ENCODE results near the gene SYNGR3. TPM values are rescaled to one million over a fixed set of nuclear protein-coding genes. Genes with fewer than 3 reads are reported as not detected.

SYNGR3 gene
- total RNA-seq, 1 experiment from 2014 or later, result 11.9 TPM

DNA sequence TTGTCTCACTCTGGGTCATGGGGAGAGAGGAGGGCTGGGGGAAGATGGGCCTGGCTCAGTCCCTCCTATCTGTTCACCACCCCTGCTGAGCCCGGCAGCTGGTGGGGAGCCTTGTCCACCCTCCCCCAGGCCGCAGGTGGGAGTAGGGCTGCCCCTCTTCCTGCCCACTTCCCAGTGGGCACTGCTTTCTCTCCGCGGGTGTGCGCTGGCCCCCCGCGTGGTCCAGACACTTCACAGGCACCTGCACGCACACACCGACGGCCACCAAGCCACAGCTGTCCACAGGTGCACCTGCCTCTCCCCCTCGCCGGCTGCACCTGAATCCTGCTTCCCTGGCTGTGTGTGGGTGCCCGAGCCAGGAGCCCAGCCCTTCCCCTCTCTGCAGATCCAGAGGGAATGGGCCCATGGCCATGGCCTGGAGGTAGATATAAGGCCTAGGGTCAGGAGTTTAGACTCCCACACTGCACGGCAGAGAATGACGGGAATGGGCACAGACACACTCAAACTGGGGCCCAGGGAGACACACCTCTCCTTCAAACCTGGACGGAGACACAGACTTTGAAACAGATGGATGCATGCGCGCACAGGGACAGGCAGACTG is 39.0 kb downstream of the SYNGR3 start:
- Histone ChIP-seq H3K4me2 (ENCODE audit: insufficient read depth, insufficient read length, low read length) (no peak overlapping the region), H3K14ac (ENCODE audit: insufficient read depth, low read length) (no peak overlapping the region), H3K9ac (ENCODE audit: extremely low read depth, insufficient read length, low read length) (no peak overlapping the region), H2BK5ac (ENCODE audit: insufficient read length, low read length) (no peak overlapping the region), H3K23me2 (ENCODE audit: insufficient read length, low read depth, low read length, poor library complexity, severe bottlenecking) (peaks cover 3% of the 10 kb centered on the region), H3K18ac (ENCODE audit: insufficient read length, low read depth, low read length) (no peak overlapping the region), H3K56ac (ENCODE audit: insufficient read length, low read depth, low read length) (no peak overlapping the region), H3K27ac (ENCODE audit: insufficient read length, low read depth, low read length) (no peak overlapping the region), H3K79me1 (ENCODE audit: insufficient read depth, low read depth, low read length, poor library complexity, severe bottlenecking) (no peaks in the 10 kb centered on the region), H2AFZ (ENCODE audit: low read length) (no peak overlapping the region), H2BK120ac (ENCODE audit: low read depth, low read length, poor library complexity, severe bottlenecking) (no peak overlapping the region), H4K8ac (replicated peaks; ENCODE audit: insufficient read length, low read depth, low read length) (no peak overlapping the region), H3K4ac (ENCODE audit: low read depth, low read length) (no peak overlapping the region), H3K79me2 (ENCODE audit: insufficient read depth, low read length) (no peaks in the 10 kb centered on the region), H2BK20ac (ENCODE audit: low read depth, low read length, poor library complexity, severe bottlenecking) (no peak overlapping the region), H4K20me1 (ENCODE audit: control insufficient read depth, insufficient read depth, insufficient read length) (no peaks in the 10 kb centered on the region), H3K27me3 (ENCODE audit: insufficient read depth, low read length) (peaks cover 7% of the 10 kb centered on the region; the same call in 1 of the 2 replicates), H4K5ac (ENCODE audit: insufficient read length, low read depth, low read length) (no peak overlapping the region), H2AK5ac (ENCODE audit: insufficient read length, low read length) (no peak overlapping the region), H2BK15ac (ENCODE audit: low read depth, low read length) (no peak overlapping the region), H3K23ac (ENCODE audit: insufficient read length, low read depth, low read length) (no peak overlapping the region), H3K9me3 (ENCODE audit: control insufficient read depth, low read depth, low read length) (no peaks in the 10 kb centered on the region), H2BK12ac (ENCODE audit: insufficient read length, low read depth, low read length) (no peak overlapping the region), H4K91ac (ENCODE audit: insufficient read length, low read depth, low read length) (no peak overlapping the region), H3T11ph (ENCODE audit: low read length) (no peak overlapping the region), H3K4me1 (ENCODE audit: insufficient read depth, low read length) (no peaks in the 10 kb centered on the region; the same call in 1 of the 2 replicates)
- Mint-ChIP-seq H3K9me3 (no peaks in the 10 kb centered on the region; a peak in 1 of 5 replicates), H3K36me3 (ENCODE audit: insufficient read depth in 1 of 3, low read depth in 3 of 3) (no peaks in the 10 kb centered on the region), H3K27me3 (ENCODE audit: low read depth) (peaks cover 31% of the 10 kb centered on the region), H3K4me1 (peaks cover 10 to 13% of the 10 kb centered on the region in 2 experiments), H3K4me3 (no peak overlapping the region; a peak in 1 of 5 replicates), H3K27ac (no peak overlapping the region)
- DNase-seq, result no peak
- TF ChIP-seq, protein P1, sequence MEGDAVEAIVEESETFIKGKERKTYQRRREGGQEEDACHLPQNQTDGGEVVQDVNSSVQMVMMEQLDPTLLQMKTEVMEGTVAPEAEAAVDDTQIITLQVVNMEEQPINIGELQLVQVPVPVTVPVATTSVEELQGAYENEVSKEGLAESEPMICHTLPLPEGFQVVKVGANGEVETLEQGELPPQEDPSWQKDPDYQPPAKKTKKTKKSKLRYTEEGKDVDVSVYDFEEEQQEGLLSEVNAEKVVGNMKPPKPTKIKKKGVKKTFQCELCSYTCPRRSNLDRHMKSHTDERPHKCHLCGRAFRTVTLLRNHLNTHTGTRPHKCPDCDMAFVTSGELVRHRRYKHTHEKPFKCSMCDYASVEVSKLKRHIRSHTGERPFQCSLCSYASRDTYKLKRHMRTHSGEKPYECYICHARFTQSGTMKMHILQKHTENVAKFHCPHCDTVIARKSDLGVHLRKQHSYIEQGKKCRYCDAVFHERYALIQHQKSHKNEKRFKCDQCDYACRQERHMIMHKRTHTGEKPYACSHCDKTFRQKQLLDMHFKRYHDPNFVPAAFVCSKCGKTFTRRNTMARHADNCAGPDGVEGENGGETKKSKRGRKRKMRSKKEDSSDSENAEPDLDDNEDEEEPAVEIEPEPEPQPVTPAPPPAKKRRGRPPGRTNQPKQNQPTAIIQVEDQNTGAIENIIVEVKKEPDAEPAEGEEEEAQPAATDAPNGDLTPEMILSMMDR (conservative IDR thresholded peaks at IDR 0.05), result no peak
- WGBS (ENCODE audit: extremely low coverage, insufficient read length, low lambda C conversion rate), result no CpG with 5 or more reads among the region's 18 CpGs
